ENCODE measurements around the gene SFXN3. TPM values are rescaled to one million over a fixed set of nuclear protein-coding genes. Genes with fewer than 3 reads are reported as not detected.

The SFXN3 gene, protein sequence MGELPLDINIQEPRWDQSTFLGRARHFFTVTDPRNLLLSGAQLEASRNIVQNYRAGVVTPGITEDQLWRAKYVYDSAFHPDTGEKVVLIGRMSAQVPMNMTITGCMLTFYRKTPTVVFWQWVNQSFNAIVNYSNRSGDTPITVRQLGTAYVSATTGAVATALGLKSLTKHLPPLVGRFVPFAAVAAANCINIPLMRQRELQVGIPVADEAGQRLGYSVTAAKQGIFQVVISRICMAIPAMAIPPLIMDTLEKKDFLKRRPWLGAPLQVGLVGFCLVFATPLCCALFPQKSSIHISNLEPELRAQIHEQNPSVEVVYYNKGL
- total RNA-seq (2014; rRNA removed; shearing (Covaris generic)): 35.7 and 35.8 TPM in 2 replicates

DNA sequence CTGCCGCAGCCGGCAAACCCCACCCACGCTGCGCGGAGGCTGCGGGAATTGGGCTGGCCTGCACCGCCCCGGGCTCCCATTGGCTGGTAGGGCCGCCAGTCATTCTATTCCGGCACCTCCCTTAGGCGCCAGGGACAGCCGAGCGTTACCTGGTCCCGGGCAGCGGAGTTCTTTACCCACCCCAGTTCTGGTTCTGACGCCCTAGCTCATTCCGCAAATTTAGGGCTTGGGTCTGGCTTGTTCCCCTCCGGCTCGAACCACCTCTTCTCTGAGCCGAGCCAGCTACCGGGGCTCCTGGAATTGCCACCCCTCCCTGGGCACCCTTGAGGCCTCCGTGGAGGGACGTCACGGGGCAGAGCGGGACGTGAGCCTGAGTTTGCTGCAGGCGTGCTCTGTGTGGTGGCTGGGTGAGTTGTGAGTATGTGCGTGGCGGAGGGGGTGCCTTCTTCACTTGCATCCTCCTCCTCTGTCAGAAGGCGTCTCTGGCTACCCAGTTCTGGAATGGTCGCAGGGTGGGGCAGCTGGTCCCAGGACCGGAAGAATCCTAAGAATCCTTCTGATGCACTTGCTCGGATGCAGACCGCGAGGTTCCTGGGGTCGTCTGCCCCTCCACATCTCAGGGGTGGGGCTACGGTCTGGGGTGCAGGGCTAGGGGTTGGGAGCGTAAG is at the start of gene SFXN3, which contains the start of gene PDZD7:
TSS of gene SFXN3 (plus strand) at position 107 of the 668 bp plus-strand sequence. CDS start 3,461 bp downstream, outside the sequence.
TSS of gene PDZD7 (minus strand) at position 2 of the 668 bp plus-strand sequence. CDS start 910 bp downstream, outside the sequence.
- DNase-seq (ENCODE audit: low spot score): peak; percentile 77

DNA sequence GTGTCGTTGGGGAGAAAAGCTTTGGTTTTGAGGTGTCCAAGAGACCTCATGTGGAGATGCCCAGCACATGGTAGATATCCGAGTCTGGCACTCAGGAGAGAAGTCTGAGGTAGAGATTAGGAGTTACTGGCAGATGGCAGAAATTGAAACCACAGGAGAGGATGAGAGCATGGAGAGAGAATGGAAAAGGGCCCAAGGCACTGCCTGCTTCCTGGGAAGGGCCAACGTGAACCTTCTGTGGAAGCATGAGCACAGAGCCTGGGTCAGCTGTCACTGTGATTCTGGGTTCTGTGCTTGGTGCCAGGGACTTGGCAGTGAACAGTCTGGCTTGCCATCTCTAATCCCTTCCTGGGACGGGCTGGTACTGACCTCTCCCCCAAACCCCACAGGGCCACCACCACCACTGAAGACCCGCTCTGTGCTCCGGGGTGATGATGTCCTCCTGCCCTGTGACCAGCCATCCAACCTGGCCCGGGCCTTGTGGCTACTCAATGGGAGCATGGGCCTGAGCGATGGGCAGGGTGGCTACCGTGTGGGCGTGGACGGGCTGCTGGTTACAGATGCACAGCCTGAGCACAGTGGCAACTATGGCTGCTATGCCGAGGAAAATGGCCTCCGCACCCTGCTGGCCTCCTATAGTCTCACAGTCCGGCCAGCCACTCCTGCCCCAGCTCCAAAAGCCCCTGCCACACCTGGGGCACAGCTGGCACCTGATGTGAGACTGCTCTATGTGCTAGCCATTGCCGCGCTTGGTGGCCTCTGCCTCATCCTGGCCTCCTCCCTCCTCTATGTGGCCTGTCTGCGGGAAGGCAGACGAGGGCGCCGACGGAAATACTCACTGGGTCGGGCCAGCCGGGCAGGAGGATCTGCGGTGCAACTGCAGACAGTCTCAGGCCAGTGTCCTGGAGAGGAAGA is 47.9 kb upstream of the SFXN3 start:
- DNase-seq (ENCODE audit: low spot score): no peak

DNA sequence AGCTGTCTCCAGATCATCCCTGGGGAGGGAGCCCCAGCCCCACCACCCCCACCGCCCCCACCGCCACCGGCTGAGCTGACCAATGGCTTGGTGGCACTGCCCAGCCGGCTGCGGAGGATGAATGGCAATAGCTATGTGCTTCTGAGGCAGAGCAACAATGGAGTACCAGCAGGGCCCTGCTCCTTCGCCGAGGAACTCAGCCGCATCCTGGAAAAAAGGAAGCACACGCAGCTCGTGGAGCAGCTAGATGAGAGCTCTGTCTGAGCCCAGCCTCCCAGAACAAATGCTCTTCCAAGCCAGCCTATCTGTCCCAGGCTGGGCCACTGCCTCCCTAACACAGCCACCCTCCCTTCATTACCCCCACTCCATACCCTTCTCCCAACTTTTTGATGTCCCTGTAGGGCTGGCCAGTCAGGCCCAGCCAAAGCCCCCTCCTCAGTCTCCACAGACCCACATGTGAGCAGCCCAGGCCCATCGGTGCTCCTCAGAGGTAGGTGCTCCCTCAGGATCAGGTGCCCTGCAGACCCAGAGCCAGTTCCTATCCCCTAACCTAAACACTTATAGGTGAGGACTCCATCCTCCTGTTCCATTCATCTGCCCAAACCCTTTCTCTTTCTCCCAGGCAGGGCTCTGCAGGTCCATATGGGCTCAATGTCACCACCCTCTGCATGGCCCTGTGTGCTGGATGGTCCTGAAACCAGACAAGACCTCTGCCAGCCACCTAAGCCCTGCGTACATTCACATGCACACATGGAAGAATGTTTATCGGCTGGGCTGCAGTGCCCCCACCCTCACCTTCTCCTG is 47.0 kb upstream of the SFXN3 start:
- DNase-seq (ENCODE audit: low spot score): no peak

DNA sequence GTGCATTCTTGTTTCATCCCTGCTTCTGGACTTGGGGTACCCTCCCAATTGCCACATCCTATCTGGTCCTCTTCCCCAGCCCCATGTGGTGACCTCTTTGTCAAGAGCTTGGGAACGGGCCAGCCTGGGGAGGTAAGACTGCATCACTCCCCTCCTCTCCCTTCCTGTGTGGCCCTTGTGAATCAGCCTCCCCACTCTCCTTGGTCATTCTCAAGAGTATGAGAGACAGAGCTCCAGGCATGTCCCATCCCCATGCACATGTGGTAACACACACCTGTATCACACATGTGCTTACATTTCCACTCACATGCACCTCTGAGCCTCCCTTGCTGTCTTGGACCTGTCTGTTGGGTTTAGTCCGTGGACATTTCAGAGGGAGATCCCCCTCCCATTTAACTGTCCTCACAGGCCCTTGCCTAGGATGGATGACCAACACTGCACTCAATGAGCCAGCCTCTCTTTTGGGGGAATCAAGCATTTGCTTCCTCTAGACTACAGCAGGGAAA is 46.3 kb upstream of the SFXN3 start:
- no peak for DNase-seq (ENCODE audit: low spot score)

DNA sequence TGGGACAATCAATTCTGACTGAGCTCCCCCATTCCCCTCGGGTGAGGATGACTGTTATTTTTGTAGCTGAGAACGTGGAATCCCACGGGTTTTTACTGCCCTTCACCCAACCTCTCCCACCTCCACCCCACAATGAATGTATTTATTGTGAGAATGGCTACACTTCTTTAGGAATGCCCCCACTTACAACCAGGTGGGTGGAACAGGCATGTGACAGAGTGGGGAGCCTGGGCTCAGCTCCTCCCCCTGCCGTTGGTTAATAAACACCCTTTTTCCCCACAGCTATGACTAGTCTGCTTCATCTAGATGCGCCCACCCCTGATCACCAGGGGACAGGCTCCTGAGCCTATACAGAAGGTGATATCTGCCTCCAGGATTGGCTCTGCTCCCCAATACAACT is 45.7 kb upstream of the SFXN3 start:
- no peak for DNase-seq (ENCODE audit: low spot score)

DNA sequence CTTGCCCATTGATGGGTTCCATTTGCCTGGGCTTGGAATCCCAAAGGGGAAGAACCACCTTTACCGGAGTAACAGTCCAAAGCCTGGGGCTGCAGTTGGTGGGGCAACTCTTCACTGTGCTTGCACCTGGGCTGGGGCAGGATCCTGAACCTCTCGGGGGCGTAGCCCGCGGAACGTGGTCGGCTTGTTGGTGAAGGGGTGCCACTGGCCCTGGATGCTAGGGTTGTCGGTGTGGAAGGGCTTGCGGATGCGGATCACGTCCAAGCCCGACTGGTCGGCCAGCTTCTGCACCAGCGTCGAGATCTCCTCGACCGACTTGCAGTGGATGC is 44.4 kb upstream of the SFXN3 start:
- DNase-seq (ENCODE audit: low spot score): no peak

DNA sequence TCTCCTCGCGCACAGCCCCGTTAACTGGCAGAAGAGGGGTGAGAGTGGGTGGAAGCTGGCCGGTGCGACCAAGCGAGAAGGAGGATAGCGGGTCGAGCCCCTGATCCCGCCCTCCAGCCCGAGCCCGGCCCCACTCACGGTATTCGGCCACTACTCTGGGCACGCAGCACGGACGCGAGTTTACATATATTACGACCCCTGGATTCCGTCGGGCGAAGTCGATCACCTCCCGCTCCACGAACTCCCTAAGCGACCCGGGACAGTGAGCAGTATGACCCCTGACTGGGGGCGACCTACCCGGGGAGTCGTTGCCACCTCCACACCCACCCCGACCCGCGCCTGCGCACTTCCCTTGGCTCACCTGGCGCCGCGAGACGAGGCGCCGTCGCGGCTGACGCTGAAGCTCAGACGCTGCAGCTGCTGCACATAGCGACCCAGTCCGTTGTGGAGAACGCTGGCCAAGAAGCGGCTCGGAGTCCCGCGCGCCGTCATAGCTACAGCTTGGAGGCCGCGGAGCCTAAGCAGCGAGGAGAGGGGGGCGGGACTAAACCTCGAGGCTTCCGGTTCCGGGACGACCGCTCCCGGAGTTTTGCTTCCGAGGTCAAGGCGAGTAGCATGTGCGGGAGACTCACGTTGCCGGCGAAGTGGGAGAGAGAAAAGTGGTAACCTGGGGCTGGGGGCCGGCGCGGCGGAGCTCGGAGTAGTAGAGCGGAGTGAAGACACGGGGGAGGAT is 43.9 kb upstream of the SFXN3 start, which contains the start of the genes MRPL43 and TWNK:
TSS of gene MRPL43 (minus strand) at position 546 of the 733 bp plus-strand sequence. CDS start at position 492, 54 bp downstream.
TSS of gene TWNK (plus strand) at position 592 of the 733 bp plus-strand sequence. CDS start 668 bp downstream, outside the sequence.
- peak; percentile 53 for DNase-seq (ENCODE audit: low spot score)

DNA sequence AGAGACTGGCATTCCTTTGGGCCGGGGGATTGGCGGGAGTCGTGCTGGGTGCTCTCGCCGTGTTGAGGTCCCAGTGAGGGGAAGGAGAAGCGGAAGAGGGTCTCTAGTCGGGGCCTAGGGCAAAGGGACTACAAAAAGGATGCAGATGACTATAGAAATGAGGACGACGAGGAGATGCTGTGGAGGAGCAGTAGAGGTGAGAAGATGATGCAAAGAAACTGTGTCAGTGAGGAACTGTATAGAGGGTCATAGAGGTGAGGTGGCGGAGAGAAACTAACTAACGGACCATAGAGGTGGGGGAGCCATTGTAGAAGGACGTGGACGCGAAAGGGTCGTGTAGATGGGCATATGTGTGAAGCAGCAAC is 43.4 kb upstream of the SFXN3 start:
- no peak for DNase-seq (ENCODE audit: low spot score)

DNA sequence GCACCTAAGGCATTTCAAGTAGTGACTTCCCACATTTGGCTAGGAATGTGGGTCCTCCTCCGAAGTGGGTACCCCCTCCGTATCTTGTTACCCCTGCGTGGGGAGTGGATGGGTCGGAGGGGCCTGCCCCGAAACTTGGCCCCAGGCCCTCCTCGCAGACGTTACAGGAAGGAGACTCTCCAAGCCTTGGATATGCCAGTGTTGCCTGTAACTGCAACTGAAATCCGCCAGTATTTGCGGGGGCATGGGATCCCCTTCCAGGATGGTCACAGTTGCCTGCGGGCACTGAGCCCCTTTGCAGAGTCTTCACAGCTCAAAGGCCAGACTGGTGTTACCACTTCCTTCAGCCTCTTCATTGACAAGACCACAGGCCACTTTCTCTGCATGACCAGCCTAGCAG is 42.9 kb upstream of the SFXN3 start:
- no peak for DNase-seq (ENCODE audit: low spot score)

DNA sequence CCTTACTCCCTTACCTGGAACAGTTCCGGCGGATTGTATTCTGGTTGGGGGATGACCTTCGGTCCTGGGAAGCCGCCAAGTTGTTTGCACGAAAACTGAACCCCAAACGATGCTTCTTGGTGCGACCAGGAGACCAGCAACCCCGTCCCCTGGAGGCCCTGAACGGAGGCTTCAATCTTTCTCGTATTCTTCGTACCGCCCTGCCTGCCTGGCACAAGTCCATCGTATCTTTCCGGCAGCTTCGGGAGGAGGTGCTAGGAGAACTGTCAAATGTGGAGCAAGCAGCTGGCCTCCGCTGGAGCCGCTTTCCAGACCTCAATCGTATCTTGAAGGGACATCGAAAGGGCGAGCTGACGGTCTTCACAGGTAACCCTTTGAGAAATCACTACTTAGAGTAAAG is 41.9 kb upstream of the SFXN3 start:
- no peak for DNase-seq (ENCODE audit: low spot score)

DNA sequence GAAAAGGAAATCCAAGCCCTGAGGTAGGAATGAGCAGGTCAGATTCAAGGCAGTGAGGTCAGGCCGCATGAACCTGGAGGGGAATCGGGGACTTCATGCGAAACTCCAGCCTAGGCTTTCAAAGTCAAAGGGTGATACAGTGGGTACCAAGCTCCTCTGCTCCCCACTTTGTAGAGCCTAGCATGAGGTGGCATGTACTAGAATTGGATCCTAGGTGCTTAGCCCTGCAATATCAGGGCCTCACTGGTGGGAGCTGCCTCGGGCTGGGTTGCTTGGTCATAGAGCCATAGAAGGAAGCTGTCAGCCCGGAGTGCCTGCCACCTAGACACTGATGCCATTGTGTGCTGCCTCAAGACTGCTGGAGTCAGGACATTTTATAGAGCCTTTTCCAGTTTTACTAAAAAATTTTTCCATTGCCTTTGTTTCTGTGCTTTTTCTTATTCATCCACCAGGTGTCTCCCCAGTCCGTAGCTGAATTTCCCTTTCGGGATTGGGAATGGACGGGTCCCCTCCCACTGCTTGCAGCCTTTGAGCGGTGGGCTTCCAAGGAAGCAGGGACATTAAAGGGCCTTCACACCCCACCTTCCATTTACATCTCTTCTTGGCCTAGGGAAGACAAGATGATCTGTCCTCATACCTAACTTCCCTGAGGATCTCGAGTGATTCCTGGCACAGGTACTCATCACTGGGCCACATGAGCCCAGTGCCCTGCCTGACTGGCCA is 36.9 kb upstream of the SFXN3 start:
- DNase-seq (ENCODE audit: low spot score): no peak

DNA sequence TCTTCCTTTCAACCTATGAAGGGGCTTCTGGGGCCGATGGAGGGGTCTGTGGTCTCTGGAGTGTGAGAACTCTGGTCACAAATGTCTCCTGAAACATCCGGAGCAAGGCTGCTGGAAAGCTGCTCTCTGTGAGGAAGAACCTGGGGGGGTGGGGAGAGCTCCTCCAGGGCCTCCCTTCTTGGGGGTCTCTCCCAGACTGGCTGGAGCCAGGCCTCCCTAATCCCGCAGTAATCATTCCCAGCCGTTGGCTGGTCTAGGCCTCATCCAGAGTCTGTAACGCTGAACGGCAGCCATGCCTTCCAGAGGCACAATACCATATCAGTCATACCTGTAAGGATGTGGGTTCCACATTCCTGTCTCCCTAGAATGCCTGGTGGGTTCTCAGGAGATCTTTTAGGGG is 35.9 kb upstream of the SFXN3 start:
- no peak for DNase-seq (ENCODE audit: low spot score)

DNA sequence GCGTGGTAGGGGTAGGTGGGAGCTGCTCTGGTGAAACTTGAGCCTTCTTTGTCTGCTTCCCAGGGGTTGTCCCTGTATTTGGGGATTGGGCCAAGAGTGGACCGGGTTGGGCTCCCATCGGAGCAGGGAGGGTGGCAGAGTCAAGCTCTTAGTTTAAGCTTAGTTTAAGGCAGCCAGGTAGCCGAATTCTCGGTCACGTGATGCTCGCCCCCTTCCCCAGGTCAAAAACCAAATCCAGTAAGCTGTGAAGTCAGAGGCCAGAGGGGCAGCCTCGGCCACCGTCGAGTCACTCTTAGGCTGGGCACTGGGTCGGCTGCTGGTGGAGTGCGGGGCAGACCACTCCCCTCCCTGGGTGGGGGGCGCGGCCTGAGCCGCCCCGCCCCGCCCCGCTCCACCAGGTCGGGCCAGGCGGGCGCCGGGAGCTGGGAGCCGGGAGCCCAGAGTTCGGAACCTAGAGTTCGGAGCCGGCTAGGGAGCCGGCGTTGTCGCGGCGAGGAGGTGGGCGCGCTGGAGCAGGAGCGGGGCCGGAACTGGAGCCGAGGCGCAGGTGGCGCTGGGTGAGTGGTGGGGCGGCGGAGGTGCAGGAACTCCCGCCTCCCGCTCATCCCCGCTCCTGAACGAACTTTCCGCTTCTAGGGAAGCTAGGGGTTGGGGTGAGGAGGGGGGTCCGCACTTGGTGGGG is 34.2 kb upstream of the SFXN3 start:
- DNase-seq (ENCODE audit: low spot score): no peak

DNA sequence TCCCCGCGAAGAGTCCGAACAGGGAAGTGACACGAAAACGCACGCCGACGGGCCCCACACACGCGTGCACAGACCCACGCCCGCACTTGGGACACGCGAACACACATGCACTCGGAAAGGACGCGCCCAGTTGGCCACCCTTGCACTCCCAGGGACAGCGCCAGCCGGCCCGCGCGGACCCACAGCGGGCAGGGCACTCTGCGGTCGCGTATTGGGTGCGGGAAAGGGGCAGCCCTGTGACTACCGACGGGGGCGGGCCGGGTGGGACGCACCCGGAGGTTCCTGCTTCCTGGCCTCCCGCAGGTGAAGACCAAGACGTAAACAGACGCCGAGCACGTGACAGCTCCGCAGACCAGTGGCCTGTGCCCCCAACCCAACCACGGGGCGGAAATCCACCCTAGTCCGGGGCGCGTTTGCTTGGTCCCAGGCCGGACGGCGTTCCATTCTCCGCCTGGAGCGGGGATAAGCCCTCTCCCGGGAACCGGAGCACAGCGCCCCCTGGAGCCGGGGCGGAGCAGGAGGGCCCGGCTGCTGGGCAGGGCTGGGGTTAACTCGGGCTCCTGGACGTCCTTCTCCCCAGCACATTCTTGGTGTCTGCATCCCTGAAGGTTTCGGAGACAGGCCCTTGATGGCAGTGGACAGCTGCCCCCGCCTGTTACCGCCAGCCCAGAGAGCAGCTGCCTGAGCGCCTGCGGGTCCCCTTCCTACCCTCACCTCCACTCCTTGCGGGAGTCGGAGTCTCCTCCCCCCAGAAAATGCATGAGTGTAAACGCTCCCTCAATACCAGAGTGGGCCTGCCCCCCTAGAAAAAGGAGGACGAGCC is 33.5 kb upstream of the SFXN3 start:
- peak; percentile 49 for DNase-seq (ENCODE audit: low spot score)

DNA sequence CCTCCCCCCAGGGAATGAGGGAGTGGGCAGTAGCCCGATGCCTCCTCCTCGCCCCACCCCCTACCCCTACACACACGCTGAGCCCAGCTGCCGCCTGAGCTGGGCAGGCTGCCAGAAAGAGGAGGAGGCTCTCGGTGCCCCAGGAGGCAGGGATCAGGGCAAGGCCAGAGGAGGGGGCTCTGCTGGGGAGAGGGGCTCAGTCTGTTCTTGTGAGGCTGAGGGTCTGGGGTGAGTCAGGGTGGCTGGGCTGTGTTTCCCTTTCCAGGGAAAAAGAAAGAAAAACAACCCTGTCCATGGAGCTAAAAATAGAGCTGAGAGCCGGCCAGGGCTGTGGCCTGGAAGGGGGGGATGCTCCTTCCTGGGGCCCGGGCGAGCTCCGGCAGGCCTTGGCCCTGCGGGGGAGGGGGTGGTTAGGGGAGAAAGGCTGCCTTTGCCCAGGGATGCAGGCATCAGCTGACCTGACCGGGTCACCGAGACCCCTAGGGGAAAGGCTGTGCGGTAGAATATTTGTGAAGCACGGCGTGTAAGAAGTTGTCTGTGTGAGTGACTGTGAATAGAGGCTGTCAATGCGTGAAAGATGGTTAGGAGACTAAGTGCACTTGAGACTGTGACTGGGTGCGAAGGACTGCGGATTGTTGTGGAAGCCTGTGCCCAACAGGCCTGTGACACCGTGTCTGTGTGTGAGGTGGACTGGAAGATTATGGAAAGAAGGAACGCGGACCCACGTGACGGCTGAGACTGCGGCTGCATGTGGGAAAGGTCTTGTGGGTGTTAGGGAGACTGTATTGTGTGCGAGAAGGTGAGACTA is 32.6 kb upstream of the SFXN3 start:
- peak; percentile 82 for DNase-seq (ENCODE audit: low spot score)

DNA sequence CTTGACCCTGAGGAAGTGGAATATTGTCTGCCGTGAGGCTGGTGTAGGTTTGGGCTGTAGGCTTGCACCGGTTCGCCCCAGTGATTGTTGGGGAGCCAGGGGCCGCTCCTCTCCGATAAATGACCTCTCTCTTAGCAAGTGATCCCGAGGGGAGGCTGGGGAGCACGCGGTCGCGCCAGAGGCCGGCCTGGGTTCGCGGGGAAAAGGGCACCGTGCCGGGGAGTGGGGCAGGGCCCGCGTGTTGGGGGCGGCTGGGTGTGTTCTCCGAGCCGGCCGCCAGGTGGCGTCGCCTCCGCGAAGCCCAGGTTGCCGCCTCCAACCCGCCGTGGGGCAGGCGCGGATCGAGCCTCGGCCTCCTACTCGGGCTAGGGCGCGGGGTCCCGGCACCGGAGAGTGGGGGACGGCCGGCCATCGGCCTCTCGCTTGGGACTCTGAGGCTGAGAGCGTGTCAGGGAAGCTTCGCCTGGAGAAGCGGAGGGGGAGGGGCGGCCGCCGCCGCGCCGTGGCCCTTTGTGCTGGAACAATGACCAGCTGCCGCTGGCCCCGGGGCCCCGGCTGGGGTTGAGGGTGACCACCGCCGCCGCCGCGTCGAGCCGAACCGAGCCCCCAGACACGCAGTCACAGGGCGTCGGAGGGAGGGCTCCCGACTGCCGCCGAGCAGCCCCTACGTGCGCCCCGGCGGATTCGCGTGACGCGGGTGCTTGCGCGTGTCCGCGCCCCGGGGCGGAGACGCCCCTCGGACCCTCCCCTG is 31.9 kb upstream of the SFXN3 start:
- DNase-seq (ENCODE audit: low spot score): peak; percentile 53

DNA sequence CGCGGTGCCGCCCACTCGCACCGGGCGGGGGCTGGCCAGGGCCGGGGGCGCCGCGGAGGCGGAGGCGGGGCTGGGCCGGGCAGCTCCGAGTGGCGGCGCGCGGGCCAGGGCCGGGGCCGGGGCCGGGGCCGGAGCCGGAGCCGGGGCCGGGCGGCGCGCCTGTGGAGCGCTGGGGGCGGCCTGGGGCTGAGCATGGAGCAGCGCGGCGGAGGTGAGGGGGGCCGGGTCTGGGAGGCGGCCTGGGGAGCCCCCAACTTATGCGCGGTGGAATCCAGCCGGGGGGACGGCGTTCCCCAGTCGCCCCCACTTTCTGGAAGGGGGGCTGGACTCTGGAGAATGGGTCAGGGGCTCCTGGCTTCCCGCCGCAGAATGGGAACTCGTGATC is 31.3 kb upstream of the SFXN3 start, which contains the start of gene LZTS2:
TSS of gene LZTS2 (plus strand) at position 67 of the 385 bp plus-strand sequence. CDS start 2,731 bp downstream, outside the sequence.
- DNase-seq (ENCODE audit: low spot score): no peak
